ENCODE data around the gene UBA1.

UBA1 gene

DNA sequence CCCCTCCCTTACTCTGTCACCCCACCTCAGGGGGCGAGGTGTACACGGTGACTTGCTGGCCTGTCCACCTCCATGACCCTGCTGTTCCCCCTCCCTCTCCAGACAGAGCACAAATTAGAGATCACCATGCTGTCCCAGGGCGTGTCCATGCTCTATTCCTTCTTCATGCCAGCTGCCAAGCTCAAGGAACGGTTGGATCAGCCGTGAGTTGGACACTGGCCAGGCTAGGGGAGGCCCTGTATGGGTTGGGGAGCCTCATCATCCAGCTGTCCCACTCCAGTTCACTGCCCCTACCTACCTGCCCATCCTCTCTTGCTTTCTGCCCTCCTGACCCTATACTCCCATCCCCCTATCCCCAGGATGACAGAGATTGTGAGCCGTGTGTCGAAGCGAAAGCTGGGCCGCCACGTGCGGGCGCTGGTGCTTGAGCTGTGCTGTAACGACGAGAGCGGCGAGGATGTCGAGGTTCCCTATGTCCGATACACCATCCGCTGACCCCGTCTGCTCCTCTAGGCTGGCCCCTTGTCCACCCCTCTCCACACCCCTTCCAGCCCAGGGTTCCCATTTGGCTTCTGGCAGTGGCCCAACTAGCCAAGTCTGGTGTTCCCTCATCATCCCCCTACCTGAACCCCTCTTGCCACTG lies 20.9 kb downstream of the UBA1 start:
- DNase-seq: no peak

DNA sequence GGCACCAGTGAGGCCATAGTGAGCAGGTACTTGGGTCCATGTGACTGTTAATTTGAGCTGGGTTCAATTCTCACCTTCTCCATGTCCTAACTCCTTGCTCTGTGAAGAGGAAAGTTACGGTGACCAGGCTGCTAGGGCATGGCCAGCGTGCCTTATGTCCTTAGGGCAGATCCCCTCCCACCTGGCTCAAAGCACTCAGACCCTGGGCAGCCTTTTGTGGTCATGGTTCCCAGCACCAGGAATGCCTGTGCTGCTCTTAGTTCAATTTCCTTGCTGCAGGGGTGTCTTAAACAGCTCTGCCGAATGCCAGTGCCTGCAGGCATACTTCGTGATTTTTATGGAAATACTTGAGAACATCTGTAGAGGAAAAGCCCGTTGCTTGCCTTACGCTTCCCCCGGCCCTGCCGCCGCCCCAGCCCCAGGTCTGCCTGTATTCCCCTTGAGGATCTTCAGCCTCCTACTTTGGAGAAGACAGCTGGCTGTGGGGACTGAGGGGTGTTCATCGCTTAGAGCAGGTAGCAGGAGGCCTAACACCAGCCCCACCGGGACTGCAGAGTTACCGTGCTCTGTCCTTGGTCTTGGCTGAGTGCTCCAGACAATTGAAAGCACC lies 21.8 kb downstream of the UBA1 start:
- DNase-seq: no peak

DNA sequence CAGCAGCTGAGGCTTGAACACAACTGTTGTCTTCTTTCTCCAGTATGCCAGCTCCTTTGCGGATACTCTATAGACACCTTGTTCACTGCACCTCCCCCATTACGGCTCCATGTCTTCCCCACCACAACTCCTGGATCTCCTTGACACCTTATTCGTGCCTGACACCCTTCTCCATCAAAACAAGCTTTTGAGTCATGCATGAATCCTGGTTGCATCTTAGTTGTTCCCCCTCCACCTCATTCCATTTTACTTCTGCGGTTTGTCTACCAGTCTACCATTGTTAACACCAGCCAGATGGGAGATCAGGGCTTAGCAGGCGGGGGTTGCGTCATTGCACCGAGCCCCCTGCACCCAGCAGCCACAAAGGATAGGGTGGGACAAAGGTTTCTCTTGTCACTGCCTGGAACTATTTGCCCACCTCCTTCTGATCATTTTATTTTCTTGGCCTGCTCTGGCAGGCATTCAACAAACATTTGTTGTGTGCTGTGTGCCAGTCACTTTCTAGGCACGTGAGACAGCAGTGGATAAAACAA lies 22.8 kb downstream of the UBA1 start:
- no peak for DNase-seq

DNA sequence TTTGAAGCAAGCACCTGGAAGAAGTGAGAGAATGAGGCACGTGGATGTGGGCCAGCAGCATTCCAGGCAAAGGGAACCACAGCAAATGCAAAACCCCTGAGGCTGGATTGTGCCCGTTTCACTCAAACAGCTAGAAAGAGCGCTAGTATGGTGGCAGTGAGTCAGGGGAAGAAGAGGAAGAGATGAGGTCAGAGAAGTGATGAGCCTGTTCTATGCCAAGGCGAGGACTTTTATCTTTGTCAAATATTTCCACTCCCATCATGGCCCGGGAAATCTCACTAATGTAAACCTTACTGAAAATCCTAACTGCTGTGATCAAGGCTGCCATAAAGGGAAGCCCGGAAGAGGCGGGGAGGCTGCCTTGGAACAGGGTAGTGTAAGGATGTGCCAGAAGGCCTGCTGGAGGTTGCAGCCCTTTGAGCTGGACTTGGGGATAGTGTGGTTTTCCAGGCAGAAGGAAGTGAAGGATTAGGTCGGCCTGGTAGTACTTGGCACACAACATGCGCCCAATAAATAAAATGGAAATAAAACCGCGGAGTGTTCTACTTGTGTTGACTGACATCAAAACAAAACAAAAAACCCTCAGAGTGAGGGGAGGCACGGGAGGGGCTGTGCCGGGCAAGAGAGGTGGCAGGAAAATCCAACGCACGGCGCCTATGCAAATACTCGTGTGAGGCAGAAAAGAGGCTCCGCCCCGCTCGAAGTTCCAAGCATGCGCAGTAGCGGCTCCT lies 23.7 kb downstream of the UBA1 start:
- peak; percentile 29 for DNase-seq

DNA sequence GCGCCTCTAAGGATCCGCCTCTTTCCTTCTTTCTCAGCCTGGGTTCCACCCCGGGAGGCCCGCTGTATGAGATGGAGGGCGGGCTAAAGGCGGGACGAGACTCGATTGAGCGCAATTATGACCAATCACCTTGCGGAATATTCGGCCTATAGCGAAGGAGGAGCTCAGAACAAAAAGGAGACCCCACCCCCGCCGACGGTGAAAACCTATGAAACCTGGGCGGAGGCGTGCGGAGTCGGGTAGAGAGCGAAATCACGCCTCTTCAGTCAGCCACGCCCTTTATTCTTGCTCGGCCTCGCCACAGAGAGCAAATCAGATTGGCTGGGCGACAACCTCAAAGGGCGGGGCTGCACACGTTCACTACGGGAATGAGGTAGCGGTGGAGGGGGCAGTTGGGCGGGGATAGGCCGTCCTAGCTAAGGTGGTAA lies 24.2 kb downstream of the UBA1 start:
- peak; percentile 99 for DNase-seq

DNA sequence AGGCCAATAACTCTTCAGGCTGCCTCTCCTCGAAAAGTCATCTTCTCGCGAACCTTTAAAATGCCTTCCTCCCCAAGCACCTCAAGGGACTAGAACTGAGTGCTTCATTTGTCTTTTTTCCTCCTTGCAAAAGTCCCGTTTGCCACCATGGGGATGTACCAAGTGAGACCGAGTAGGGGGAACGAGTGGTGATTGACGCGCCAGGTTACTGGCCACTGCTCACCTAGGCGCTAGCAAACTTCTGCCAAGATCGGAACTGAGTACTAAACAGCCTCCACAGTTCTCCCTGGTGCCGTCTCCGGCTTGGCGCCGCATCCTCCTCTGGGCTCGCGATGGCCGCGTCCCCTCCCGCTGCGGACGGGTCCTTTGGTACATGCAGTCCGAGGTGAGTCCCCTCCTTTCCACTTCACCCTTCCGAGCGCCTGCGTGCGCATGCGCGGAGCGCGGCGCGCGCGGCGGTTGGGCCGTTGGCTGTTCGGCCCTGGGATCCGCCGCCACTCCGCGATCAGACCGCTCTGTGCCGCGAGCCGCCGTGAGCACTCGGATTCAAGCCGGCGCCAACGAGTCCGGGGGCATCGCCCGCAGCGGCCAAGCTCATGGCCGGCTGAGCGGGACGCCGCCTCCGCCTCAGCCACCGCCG lies 24.8 kb downstream of the UBA1 start, which contains the start of gene CDK16:
Gene CDK16 (plus strand): TSS at position 402 of the 640 bp plus-strand sequence. CDS start 4,877 bp downstream, outside the sequence.
- peak; percentile 84 for DNase-seq

DNA sequence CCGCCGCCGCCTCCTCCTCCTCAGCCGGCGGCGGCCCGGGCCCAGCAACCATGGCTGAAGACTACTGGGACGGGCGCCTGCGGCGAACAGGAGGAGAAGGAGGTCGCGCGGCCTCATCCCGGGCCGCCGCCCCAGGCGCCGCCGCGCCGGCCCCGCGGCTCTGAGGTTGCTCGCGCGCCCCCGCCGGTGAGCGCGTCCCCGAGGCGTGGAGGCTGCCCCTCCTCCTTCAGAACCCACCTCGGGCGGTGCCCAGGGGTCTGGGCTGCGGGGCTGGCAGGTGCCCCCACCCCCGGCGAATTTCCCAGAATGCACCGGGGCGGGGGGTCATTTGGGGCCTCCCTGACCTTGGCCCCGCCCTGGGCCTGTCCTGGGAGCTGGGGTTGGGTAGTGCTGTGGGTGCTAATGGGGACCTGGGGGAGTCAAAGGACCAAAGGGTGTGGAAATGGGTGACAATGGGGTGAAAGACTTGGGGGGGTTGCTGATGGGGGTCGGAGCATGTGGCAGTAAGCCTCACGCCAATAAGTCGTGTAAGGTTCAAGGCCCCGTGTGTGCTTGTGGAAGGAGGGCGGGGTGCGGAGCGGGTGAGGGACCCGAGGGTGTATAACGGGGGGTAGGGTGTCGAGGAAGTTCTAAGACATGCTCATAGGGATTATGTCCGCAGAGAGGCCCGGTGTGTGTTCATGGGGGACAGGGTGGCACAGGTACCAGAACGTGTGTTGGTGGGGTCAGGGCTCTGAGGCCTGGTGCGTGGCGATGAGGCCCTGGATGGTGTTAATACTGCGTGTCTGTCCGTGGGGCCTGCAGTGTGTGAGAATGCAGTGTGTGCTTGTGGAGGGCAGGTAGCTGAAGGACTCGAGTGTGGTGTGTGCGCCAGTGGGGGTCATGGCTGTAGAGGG lies 25.5 kb downstream of the UBA1 start:
- DNase-seq: peak; percentile 51

DNA sequence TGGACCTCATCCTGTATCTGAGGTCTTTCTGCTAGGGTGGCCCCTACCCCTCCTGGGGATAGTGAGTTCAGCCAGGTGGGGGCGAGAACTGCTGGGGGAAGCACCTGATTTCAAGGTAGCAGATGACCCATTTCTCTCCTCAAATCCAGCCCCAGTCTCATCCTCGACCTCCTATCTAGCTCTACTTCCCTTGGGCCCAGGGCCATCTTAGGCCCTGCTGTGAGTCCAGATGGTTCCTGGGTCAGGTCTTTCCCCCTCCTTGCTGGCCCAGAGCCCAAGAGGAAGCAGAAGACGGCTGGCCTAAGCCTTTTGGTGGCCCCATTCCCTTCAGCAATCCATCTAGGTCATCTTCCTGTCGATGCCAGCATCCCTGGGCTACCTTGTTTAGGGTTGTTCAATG lies 28.1 kb downstream of the UBA1 start:
- no peak for DNase-seq

DNA sequence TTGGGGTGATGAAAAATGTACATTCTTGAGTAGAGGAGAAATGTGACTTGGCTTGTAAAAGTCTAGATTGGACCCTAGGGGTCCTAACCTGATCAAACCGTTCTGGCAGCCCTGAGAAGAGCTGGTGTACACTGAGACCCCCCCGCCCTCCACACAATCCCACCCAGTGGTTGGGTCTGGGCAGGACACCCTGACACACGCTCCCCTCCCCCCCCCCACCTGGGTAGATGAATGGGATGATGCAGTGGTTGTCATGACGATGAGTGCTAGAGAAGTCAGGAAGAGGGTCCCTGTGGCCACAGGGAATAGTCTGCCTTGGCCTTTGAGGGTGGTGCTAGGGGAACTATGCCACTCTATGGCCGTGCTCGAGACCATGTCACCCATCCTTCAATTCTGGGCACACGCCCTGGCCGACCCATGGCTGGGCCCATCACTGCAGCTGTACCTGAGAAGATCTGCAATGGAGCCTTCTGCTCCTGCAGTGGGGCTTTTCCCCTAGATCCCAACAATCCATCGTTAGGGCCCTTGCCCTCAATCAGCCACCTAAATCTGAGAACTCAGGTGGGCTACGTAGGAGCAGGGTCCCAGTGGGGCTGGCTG lies 29.2 kb downstream of the UBA1 start:
- no peak for DNase-seq

DNA sequence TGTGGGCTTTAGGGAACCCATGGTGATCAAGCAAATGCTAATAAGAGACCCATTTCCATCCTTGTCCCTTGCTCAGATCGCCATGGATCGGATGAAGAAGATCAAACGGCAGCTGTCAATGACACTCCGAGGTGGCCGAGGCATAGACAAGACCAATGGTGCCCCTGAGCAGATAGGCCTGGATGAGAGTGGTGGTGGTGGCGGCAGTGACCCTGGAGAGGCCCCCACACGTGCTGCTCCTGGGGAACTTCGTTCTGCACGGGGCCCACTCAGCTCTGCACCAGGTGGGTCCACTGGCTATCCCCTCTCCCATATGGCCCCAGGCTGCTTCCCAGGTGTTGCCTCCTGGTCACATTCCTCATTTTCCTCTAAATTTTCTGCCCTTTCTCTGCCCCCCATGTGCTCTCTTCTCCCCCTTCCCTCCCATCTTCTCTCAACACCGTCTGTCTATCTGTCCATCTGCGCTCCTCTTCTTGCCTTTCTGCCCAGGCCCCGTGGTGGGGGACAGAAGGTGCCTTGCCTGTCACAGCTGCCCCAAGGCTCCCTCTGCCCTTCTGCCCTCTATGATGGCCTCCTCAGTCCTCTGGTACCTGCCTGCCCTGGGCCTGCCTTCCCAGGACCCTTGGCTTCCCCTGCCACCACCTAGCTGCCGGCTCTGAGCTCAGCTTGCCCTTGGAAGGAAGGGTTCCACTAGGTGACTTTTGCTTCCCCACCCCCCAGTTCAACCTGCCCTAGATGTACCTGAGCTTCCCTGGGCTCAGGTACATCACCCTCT lies 30.0 kb downstream of the UBA1 start:
- no peak for DNase-seq

DNA sequence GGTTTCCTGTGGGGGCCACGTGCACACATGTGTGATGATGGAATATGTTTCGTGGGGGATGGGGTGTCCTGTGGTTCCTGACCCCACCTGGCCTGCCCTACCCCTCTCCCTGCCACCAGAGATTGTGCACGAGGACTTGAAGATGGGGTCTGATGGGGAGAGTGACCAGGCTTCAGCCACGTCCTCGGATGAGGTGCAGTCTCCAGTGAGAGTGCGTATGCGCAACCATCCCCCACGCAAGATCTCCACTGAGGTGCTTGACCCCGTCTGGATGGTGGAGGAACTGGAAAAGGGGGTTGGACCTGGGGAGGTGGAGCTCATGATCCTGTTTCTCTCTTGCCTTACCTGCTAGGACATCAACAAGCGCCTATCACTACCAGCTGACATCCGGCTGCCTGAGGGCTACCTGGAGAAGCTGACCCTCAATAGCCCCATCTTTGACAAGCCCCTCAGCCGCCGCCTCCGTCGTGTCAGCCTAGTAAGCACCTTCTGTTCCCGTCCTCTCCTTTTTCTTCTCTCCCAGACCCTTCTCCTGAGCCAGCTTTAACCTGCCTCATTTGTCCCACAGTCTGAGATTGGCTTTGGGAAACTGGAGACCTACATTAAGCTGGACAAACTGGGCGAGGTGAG lies 30.8 kb downstream of the UBA1 start:
- DNase-seq: no peak

DNA sequence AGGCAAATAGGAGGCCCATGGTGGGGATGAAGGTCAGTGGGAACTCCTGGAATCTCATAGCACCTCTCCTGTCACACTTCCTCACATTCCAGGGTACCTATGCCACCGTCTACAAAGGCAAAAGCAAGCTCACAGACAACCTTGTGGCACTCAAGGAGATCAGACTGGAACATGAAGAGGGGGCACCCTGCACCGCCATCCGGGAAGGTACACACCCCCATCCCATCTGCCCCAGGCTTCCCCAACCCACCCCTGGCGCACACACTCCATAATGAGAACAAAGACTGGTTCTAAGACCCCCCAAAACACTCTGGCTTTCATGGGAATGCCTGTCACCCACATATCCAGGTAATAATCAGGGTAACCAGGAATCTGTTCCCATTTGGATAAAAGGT lies 31.3 kb downstream of the UBA1 start:
- DNase-seq: no peak

DNA sequence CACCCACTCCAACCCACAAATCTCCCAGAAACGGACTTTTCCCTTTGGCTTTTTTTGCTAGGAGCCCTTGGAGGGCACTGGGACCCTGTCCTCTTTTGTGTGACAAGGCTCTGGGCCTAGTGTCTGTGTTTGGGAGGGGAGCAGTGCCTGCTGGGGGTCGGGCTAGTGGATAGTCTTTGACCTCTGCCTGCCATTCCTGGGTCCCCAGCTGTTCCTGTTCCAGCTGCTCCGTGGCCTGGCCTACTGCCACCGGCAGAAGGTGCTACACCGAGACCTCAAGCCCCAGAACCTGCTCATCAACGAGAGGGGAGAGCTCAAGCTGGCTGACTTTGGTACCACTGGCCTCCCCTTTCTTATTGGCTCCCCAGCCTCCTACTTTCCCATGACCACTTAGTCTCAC lies 32.4 kb downstream of the UBA1 start:
- no peak for DNase-seq

DNA sequence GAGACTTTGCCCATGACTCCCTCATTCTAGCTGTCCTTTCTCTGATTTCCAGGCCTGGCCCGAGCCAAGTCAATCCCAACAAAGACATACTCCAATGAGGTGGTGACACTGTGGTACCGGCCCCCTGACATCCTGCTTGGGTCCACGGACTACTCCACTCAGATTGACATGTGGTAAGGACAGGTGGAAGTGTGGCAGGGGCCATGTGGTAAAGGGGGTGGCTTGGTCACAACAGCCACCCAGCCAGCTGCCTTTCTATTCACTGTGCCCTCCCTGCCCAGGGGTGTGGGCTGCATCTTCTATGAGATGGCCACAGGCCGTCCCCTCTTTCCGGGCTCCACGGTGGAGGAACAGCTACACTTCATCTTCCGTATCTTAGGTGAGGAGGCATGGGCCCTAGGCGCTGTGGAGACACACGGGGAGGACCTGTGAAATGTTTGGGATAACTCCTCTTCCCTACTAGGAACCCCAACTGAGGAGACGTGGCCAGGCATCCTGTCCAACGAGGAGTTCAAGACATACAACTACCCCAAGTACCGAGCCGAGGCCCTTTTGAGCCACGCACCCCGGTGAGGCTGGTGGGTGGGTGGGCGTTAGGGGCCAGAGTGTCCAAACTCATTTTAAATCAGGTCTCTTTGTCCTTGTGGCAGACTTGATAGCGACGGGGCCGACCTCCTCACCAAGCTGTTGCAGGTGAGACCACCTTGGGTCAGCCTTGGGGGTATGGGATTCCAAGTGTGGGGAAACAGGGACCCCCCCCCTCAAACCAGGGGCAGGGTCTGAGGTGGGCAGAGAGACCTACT lies 33.1 kb downstream of the UBA1 start:
- no peak for DNase-seq

DNA sequence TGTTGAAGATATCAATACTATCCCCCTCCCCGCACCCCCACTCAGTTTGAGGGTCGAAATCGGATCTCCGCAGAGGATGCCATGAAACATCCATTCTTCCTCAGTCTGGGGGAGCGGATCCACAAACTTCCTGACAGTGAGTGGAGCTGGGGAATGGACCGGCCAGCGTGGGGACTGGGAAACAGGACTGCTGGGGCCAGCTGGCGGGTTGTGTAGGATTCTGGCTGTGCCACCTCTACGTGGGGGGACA lies 33.6 kb downstream of the UBA1 start:
- DNase-seq: no peak

DNA sequence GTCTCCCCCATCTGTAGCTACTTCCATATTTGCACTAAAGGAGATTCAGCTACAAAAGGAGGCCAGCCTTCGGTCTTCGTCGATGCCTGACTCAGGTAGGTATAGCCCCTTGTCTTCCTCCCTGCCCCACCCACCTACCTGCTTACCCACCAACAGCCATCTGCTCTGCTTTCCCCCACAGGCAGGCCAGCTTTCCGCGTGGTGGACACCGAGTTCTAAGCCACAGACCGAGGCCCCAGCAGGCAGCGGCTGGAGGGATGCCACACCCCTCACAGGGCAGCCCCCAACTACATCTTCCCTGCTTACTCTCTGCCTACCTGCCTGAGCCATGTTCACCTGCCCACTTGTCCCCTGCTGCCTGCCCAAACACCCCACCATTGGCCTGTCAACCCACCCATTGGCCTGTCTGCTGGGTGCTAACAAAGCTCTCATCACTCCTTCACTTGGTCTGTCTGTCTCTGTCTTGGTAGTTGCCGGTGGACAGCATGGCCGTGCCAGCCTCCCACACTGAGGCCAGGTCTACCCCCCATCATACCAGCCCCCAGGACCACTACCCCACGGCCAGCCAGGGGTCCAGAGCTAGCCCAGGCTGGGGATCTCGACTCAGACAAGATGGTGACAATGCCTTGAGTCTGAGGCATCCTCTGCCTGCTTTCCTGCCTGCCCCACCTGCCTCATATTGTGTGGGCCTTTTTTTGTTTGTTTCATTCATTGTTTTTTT lies 35.1 kb downstream of the UBA1 start:
- no peak for DNase-seq

DNA sequence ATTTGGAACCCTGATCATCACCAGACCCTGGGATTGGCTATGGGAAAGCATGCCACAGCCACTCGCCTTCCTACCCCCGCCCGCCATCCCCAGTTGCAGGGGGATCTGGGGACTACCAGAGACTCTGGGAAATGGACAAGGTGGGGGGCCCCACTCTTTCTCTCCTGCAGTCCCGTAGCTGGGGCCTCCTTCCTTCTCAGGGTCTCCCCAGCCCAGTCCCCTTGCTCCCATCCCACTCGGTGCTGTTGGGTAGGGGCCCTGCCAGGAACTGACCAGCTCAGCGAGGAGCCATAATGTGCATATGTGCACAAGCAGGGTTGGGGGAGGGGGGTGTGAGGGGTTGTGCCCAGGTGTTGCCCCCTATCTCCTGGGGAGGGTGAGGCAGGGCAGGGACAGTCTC lies 35.8 kb downstream of the UBA1 start:
- DNase-seq: no peak

DNA sequence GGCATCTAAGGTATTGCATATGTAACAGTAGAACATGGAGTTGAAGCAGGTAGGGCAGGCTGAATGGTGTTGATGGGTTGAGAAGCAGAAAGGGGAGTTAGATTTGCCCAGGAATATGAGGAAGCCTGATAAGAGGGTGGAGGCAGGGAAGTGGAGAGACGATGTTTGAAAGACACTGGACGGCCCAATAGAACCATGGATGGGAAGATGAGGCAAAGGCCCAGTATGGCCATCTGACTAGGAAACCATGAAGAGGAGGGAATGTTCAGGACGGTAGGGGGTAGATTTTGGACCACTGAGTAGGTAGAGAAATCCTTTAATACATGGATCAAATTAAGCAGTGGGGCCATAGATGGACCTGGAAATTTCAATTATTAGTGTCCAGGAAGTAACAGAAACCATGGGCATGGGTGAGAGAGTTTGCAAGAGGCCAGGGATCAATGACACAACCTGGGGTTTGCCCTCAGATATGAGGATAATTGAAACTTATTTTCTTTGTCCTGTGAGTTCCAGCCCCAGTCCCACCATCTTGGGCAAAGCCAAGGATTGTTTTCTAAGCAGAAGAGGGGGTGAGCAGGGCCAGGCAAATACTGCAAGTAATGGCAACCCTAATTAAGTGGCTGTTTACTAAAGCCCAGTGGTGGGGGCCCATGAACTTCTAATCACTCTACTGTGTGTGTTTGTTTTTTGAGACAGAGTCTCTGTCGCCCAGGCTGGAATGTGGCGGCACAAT lies 36.7 kb downstream of the UBA1 start:
- DNase-seq: no peak

DNA sequence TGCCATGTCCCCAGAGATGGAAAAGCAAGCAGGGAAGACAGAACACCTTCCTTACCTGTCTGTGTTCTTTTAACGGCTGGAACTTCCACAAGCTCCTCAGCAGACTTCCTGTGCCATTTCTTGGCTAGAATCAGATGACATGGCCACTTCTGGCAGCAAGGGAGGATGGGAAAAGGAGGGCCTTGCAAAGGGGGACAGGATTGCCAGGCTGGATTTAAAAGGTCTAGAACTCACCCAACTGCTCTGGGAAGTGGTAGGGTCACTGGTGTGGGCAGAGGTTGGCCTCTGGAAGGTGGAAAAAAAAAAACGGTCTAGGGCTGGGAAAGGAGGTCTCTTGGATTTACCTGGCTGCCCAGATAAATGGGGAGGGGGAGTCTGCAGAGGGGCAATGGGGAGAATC lies 37.5 kb downstream of the UBA1 start:
- no peak for DNase-seq
